Stimulated activated CD8-positive, alpha-beta memory T cell treated with anti-CD3 and anti-CD28 coated beads, Interleukin-12 subunit alpha, Interleukin-12 subunit beta, amount 100 ng/mL, for 24 hours (primary cell): Measurements from ENCODE around the gene PTPRC.

Source experiments
- DNase-seq: peaks from one replicate; pipeline ENCODE4 v3.0.0-alpha.2; 2020; ENCODE audit errors: extremely low read depth

Gene PTPRC

DNA sequence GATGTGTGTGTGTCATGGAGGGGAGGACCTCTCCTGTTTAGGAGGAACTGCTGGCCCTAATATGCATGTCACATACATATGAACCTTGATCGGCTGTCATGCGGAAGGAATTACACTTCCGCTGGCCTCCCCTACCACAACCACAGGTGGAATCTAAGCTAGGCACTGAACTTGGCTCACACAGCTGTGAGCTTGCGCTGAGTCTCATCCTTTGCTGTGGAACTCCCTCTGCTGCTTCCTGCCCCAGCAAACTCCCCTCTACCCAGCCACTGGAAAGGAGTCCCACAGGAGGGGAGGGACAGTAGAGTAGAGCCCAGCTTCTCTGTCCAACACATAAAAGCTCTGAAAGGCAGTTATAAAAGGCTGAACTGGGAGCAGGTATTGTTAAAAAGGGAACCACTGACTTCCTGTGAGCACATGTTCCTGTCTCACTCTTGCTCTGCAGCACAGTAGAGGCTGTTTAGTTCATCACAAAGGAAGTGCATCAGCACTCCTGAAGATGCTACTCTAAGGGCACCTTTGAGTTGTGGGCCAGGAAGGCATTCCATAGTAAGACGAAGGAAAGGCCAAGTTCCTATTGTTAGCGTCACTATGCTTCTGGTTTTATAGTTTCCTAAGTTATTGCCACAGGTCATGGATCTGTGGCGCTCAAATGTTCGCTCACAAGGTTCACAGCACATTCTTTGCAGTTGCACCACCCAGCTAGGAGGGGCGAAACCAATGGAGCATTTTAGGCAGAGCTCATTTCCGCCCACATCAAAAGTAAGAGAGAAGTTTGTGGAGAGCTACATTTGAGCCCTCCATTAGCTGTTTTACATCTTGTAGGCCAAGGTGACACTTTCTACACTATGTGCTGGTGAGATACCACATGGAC is 17.7 kb upstream of the PTPRC start:
- no peak for DNase-seq

DNA sequence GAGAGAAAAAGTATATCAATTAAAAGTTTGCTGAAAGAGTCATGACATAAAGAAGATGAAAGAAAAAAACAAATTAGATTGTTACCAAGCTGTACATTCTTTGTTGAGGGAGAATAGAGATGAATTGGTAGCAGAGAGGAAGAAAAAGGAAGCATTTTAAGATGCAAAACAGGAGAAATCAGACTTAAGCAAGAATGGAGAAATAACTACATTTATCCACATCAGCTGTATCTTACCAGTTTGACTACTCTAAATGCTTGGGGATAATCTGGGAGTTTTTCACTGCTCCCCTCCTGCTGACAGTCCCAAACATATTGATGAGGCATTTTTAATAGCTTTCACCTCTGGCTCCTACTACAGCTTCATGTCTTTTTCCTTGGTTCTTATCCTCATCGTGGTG is 16.8 kb upstream of the PTPRC start:
- no peak for DNase-seq

DNA sequence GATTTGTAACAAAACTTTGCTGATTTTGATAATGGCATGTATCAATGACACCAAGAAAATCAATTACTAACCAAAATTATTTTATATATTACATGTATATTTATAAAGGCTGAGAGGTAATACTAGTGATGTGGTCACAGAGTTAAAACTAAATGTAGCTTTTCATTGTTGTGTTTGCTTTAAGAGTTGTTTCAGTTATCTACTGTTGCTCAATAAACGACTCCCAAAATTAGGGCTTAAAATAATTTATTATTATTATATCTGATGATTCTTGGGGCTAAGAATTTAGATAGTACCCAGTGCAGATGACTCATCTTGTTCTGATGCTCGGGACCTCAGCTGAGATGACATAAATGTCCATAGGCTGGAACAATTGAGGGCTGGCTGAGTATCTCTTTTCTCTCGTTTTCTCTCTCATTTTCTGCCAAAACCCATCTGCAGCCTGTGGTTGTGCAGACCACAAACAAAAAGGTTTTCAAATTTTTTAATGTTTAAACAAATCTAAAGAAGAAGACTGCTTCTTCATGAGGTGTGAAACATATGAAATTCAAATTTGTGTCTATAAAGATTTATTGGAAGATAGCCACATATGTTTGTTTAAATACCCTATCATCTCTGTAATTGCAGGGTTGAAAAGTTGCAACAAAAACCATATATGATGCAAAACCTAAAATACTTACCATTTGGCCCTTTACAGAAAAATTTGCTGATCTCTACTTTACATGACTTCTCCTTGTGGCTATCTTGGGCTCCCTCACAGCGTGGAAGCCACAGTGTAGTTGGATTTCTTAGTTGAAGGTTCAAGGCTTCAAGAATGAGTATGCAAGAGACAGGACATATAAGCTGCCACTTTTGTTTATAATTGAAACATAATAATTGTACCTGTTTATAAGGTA is 14.8 kb upstream of the PTPRC start:
- DNase-seq = no peak

DNA sequence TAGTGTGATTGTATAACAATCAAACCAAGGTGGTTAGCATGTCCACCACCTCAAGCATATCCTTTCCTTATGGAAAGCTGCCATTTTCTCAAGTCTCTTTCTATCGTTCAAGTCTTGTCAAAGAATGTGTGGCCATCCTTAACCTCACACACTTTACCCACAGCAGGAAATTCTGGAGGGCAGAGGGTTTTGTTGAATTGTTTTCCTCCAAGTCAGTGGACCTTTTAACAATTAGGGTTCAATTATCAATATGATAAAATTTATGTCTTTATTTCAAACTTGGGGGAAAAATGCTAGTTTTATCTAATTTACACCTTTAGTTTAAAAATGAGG is 14.2 kb upstream of the PTPRC start:
- DNase-seq = no peak

DNA sequence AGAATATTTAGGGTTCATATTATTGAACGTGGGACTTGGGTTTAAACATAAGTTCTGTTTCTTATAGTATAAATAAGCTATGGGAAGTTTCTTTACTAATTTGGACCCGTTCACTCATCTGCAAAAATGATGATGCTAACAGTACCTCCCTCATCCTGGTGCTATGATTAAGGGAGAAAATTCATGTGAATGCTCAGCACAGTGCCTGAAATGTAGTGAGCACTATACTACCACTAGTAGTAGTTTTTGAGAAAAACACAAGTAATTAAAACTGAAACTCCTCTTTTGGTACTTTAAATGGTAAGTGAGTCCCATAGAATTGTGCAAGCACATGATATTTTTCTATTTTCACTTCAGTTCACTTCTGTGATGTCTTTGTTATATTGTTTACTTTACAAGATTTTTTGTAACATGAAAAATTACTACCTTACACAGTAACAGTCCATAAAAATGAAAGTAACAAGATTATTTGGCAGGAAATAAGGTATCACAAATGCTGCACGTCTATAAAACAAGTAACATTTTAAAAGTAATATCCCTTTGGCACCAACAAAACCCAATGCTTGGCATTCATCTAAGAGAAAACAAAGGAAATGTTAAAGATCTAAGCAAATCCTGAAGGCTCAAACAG is 11.3 kb upstream of the PTPRC start:
- DNase-seq = no peak

DNA sequence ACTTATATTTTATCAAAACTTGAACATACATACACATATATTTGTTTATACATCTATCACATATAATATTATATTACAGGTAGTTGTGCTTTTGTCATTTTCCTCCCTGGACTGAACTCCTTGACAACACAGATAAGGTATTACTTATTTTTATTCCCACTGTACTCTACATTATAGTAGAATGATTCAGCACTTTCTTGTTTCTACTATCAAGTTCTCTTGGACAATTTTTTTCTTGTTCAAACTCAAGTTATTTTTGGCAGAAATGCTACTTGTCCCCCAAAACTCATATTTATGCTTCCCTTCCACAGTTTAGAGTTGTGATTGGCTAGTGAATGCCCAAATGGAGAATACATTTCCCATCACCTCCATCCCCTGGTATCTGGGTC is 10.8 kb upstream of the PTPRC start:
- no peak for DNase-seq

DNA sequence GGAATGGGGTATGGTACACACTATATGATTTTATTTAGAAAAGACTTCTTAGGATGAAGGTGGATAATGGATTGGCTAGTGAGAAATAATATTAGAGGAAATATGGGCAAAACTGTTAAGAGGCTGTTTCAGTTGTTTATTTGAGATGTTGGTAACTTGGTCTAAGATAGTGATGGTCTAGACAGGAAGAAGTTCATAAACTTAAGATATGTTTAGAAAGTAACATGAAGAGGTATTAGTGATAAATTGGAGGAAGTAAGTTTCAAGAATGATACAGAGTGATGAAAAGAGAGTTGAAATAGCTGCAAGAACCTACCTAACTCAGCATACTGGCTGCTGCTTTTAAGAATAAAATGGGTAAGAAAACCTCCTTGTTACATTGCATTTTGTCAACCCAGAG is 9.2 kb upstream of the PTPRC start:
- no peak for DNase-seq

DNA sequence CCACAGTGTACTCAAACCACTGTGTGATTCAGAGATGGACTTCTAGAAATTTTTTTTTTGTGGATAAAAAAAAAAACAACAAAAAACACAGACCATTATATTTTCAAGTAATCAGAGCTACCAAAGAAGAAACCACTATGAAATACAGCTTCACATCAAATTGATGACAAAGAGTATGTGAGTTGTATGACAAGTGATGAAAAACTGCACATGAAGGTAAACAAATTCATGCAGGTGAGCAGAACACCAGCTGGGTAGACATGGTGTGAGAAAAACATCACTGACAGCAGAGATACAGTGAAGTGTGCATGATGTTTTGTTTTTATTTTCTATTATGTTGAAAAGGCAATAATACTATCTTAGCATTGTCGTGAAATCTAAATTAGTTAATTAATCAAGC is 8.0 kb upstream of the PTPRC start:
- no peak for DNase-seq

DNA sequence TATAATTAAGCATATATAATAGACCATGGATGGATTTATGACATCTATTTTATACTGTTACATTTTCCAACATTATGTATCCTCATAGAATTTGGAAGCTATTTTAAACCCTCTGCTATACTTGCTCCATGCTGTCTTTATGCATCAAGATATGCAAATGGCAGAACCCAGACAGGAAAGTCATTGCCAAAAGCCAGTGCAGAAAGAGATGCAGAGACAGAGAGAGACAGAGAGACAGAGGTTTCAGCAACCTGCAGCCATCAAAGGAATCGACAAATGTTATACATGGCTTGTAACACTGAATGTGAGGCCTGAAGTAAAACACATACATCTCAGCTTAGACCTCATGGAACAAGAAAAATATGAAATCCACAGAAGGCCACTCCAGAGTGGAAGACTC is 7.5 kb upstream of the PTPRC start:
- no peak for DNase-seq

DNA sequence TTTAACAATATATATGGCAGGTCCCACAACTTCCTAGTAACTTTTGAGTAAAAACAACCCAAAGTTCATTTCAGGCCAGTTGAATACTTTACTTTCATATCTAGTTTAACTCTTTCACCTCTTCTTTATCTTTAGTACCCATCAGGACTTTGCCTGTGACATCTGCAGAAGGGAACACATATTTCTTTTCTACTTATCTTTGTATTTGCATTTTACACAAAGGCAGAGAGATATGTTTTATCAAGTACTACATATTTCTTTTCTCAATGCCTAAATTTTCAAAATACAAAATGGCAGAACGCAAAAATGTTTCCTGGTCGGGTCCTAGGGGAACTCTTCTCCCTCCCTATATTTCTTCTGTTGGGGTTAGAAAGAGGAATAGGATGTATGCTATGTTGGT is 6.8 kb upstream of the PTPRC start:
- DNase-seq = no peak

DNA sequence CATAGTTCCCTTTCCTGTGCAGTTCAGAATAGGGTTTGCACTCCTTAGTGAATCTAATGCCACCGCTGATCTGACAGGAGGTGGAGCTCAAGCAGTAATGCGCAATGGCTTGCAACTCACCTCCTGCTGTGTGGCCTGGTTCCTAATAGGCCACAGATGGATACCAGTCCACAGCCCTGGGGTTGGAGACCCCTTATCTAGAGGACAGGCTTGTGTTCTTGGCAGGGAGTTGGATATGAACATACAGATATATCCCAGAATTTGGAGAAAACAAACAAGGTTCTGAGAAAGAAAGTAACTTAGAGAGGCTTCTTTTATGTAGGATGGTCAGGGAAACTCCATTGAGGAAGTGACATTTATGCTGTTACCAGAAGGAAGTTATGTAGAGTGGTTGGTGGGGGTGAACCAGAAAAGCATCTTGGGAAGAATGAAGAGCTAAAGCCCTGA is 5.1 kb upstream of the PTPRC start:
- DNase-seq = no peak

DNA sequence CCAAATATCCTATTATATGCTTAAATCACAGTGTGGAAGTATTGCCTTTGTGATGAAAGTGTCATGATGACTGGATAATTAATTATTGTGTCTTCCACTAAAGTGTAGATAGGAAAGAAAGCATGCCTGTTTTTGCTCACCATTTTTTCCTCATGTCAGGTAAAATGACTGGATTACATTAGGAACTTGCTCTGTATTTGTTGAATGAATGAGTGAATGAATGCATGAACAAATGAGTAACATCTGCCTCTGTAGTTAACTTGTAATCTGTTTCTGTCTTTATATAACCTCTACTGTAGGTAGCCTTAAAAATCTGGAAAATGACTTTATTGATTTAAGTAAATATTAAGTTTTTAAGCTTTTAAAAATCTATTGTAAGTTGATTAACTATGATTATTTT is 2.9 kb upstream of the PTPRC start:
- DNase-seq = no peak

DNA sequence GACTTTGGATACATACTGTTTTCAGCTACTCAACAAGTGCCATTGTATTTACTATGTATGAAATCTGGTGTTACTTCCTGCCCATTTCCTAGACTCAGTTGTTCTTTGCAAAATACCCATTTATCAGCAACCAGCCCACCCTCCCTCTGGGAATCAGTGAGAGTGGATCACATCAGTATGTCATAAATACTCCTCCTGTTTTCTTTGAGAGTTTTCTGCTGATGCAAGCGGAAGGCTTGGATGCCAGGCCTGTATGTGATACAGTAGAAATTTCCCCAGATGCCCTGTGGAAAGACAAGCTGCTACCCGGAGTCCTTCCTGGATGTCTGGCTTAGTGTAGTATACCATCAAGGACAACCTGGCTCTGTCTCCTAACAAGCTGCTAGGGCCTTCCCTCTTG is 2.4 kb upstream of the PTPRC start:
- DNase-seq = no peak

DNA sequence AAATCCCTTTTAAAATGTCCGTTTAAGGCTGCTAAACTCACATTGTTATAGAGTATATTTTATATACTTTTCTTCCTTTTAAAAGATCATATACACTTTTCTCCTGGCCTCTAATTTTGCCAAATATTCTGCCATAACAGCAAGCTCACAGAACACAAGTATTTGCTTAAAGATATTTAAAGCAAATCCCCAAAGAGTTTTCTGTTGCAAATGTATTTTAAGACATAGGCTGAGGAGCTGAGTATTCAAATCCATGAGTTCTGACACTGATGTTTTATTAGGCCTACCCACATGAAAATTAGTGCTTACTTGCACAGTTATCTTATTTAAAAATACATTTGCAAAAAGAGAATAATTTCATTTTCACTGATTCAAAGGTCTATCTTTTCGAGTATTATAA is 1.7 kb upstream of the PTPRC start:
- no peak for DNase-seq

DNA sequence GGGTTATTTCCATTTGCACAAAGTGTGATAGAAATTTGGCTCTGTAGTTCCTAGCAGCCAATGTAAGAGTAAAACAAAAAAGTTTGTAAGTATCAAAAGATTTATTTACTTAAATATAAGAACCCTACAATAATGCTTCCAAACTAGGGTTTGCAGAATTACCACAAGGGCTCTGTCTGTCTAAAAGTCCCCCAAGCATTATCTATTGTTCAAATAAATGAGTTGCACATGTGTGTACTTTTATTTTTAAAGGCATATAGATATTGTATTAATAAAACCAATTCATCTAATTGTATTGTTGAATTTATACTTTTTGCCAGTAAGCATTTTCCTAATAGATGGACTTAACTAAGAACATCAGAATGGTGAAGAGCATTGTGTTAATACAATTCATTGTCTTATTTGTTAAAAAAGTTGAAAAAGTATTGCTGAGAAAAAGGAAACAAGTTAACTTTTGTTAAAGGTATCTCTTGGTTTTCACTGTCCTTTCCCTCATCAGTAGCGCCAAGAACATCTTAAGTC is 863 bp upstream of the PTPRC start:
- DNase-seq = no peak

DNA sequence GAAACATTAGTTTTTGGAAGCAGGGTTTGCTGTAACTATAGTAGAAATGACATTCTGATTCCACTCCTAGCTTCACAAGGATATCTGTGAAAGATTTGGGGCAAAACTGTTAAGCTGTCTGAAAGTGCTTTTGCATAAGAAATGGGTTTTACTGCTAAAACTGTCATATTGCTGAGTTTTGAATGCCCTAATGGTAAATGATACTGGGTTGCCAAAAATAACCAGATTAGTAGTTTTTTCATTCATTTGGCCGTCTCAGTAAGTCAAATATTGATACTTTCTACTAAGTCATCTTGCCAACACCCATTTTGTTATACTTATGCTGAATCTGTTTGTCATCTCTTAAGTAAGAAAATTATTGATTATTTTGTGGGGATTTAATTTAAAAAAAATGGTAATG is 399 bp upstream of the PTPRC start:
- DNase-seq = no peak

DNA sequence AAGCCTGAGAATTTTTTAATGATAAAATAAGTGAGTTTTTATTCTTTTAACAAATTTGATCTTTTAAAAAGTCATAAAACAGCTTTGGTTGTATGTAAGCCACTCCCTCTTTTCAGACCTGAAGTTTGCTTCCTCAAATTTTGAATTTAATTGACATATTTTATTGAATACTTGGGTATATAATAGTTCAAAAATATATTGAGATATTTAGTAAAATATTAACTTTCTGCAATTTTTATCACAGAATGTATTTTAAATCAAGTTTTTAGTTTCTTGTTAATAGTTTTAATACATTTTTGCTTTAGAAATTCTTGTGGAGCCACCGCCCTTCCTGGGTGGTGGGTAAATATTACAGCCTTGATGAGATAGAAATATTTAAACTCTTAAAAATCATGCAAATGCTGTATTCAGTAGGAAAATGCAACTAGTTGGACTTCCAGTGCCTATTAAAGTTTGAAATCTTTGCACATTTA is 867 bp downstream of the PTPRC start:
- no peak for DNase-seq

DNA sequence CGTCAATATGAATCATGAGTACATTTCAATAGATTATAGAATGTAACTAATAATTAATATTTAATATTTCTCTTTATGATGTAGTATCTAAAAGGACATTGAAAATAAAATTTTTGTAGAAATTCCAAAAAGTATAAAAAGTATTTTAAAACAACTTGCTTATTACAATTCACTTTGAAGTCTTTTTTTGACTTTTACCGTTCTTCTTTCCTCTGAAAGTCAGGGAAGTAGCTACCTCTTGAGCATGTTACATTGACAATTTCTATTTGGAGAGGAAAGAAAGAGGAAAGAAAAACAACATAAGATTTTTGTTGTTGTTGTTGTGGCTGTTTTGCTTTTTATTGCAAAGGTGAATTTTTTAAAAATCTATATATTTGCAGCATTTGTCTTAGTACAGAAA is 1.3 kb downstream of the PTPRC start:
- DNase-seq = no peak

DNA sequence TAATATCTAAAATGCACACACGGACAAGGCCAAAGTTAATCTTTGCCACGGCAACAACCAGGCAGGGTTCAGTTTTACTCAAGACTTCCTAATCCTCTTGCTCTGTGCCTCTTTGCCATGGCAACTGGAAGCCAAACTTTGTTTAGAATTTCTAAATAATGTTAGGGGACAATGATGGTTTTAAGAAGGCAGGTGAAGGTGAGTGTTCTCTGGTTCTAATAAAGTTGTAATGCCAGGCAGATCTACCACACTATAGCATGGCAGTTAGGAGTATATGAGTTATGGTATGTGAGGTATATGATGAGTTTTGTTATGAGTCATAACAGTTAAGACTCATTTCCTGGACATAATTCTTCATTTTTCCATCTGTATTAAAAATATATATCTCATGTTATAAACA is 2.7 kb downstream of the PTPRC start:
- DNase-seq = no peak

DNA sequence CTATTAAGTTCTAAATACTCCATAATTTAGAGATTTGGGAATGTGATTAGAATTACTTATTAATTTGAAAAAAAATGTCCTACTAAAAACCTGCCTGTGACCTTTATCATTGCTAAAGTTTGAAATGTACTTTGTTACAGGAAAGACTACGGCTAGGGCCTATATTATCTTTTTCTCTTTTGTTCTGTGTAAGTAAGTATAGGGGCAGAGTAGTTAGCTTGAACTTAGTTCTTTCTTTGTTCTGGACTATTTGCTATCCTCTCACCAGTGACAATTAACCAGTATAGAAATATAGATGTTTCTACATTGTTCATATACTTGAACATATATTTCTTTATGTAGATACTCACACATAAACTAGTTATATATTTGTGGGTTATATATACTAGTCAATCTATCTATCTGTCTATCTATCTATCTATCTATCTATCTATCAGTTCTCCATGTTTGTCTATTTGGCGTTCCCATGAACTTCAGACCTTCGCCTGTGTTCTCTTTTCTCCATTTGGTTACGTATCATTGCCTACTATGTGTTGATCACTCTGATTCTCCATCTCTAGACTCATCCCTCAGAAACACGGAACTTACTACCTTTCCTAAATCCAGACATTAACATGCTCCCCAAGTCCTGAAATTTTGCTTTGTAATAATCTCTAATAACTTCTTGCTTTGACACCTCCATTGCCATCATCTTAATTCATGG is 3.3 kb downstream of the PTPRC start:
- no peak for DNase-seq

DNA sequence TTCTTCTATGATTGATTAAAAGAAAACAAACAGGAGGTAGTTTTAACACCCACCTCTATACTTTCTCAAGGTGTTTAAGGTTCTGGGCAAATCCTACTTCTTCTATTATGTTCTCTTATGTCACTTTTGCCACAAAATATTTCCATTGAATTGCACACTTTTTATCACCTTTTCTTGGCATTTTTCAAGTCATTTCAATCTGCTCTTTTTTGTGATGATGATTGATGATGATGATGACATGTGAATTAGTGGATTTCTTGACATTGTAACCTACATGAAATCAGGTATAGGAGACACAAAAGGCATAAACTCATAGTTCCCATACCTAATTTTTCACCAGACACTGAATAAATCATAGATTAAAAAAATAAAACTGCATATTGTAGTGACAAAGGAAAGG is 4.1 kb downstream of the PTPRC start:
- DNase-seq = no peak

DNA sequence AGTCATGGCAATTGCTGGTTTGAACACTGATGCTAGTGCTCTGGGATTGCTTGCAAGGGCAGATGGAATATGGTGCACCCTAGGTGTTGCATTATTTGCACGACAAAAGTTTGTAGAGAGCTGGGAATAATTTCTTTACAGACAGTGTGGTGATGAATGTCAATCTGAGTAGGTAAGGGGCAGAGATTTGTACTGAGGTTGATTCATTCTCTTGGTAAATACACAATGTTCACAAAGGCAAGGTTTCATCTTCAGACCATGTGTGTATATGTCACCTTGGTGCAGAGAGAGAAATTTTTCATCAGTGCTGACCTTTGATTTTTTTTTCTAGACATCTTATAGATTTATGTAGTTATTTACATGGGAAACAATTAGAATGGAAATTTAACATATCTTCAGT is 5.0 kb downstream of the PTPRC start:
- DNase-seq = no peak
